Choroid plexus epithelial cell (primary cell): ENCODE measurements around the gene TMC3.

Source experiments
- DNase-seq: peaks from one replicate; pipeline ENCODE4 v3.0.0-alpha.2; 2010; ENCODE audit warnings: low read depth
- H3K4me3 ChIP-seq: 2 replicates; pipeline ENCODE4 v1.5.1; 2011; ENCODE audit warnings: low read depth, mild to moderate bottlenecking, control low read depth, low read length, moderate library complexity
- CTCF ChIP-seq: conservative IDR thresholded peaks from 2 replicates; pipeline ENCODE4 v1.5.1; 2011; ENCODE audit warnings: low read depth, mild to moderate bottlenecking, control low read depth, inconsistent platforms, low read length, moderate library complexity

Gene TMC3

DNA sequence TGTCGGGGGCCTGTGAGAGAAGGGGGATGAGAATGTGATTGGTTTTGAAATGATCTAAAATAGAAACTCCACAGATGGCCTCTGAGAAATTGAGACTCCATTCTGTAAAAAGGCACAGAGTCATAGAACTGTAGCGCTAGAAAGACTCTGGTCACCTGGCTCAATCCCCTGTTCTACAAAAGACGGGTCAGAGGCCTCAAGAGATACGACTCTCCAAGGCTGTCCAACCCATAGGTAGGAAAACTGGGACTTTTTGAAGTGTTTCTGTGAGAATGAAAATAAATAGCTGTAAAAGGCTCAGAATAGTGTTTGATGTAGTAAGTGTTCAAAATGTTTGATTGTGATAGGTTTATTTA, 11.7 kb upstream of the TMC3 start:
- DNase-seq, result no peak
- no peak overlapping the region for H3K4me3 ChIP-seq
- TF ChIP-seq CTCF, result no peak

- no peak for TF ChIP-seq CTCF
- no peak for DNase-seq
- no peak overlapping the region for H3K4me3 ChIP-seq
Observed at GRCh38 chr15:81384891-81385720, 11.1 kb upstream of the TMC3 start.

DNA sequence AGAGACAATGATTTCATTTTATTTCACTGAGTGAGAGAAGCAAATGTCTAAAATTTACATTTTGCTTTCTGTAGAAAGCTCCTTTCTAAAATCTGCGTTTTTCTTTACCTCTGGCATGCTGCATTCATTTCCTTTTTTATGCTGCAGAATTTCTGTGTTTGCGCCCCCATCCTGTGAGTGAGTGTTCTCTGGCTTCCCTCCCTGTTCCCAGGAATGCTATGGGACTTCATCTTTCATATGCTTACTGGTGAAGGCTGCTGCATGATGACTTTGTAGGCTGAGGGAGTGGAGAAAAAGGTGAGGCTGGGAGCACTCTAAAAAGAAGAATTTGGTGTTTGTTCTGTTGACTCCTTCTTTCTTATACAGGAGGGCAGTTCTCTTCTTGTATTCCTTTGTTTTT, 7.7 kb upstream of the TMC3 start:
- no peak overlapping the region for H3K4me3 ChIP-seq
- no peak for DNase-seq
- no peak for TF ChIP-seq CTCF

DNA sequence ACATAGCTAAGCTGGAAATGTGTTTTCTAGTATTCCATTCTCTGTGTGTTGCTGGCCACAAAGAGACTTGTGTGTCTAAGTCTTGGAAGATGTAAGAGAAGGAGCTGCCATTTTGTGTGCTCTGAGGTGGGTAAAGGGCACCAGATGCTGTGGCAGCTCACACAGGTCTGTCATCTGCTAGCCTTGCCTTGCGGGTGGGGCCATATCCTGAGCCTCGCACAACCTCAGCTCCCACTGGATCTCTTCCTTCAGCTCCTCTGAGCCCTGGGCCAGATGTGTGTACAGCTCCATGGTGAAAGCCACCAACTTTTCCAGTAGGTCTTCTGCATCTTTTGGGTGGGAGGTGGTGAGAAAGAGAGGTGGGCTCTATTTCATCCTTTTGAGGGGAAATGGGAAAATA, 6.7 kb upstream of the TMC3 start:
- H3K4me3 ChIP-seq, result no peak overlapping the region
- no peak for DNase-seq
- TF ChIP-seq CTCF, result no peak

GRCh38 chr15:81380203-81380602, 6.2 kb upstream of the TMC3 start:
- DNase-seq, result no peak
- TF ChIP-seq CTCF, result no peak
- H3K4me3 ChIP-seq, result no peak overlapping the region

GRCh38 chr15:81379269-81379668, 5.3 kb upstream of the TMC3 start:
- DNase-seq, result no peak
- no peak for TF ChIP-seq CTCF
- H3K4me3 ChIP-seq, result no peak overlapping the region

DNA sequence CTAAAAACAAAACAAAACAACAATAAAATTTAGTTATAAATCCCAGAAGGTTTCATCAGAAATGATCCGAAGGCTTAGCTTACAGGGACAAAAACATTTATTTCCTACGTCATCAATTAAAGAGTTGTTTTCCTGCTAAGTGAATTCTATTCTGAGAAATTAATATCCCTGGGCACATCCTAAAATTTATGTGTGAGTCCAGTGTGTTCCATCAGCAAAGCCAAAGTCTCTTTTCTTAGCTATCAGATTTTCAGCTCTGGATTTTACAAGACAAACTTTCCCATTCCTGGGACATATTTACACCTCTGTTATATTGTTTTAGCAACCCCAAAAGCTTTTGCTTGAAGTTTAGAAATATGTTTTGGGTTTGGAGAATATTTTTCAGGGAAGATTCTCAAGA, 4.4 kb upstream of the TMC3 start:
- DNase-seq, result no peak
- no peak for TF ChIP-seq CTCF
- H3K4me3 ChIP-seq, result no peak overlapping the region
